Activated naive CD8-positive, alpha-beta T cell treated with anti-CD3 and anti-CD28 coated beads, Interleukin-2, amount 10 ng/mL, durations not matched to agents 7 days and 5 days (primary cell): ENCODE measurements around the gene MMD2. TPM values are rescaled to one million over a fixed set of nuclear protein-coding genes. Genes with fewer than 3 reads are reported as not detected.

Experiments
- ATAC-seq: fragments of 150-1000 bp; cut with Tn5 transposase; one replicate; pipeline ENCODE4 v1.10.0; 2021; ENCODE audit warnings: low read depth, moderate library complexity
- POLR2A ChIA-PET: fragments of 350-600 bp; sonication (Branson Sonifier 250); formaldehyde crosslinking; loops from one replicate; lab custom pipeline; 2021; ENCODE audit warnings: antibody characterized with exemption; lab: Charles Lee
- DNase-seq: peaks from one replicate; pipeline ENCODE4 v3.0.0; 2021
- H3K27ac Mint-ChIP-seq: one replicate; pipeline ENCODE4 v1.8.0; 2022; ENCODE audit warnings: mild to moderate bottlenecking, mixed read lengths
- H3K27me3 Mint-ChIP-seq: one replicate; pipeline ENCODE4 v1.8.0; 2022; ENCODE audit warnings: mild to moderate bottlenecking, moderate library complexity, mixed read lengths
- H3K36me3 Mint-ChIP-seq: one replicate; pipeline ENCODE4 v1.8.0; 2021; ENCODE audit warnings: mild to moderate bottlenecking, mixed read lengths
- H3K4me1 Mint-ChIP-seq: one replicate; pipeline ENCODE4 v1.8.0; 2021; ENCODE audit warnings: mixed read lengths
- H3K4me3 Mint-ChIP-seq: one replicate; pipeline ENCODE4 v1.8.0; 2022; ENCODE audit warnings: mild to moderate bottlenecking, moderate library complexity, mixed read lengths
- H3K9me3 Mint-ChIP-seq: one replicate; pipeline ENCODE4 v1.8.0; 2021; ENCODE audit warnings: mixed read lengths
- total RNA-seq, 2 experiments: library from RNA; stranded (reverse); gene quantifications; one replicate each; pipeline ENCODE4 v1.2.3, GENCODE V29; 2021

MMD2 gene
- total RNA-seq, 2 experiments from 2014 or later, result not detected

- Mint-ChIP-seq H3K4me3 (no peak overlapping the region), H3K27ac (no peak overlapping the region), H3K36me3 (no peaks in the 10 kb centered on the region), H3K27me3 (peaks cover 6% of the 10 kb centered on the region), H3K4me1 (no peaks in the 10 kb centered on the region), H3K9me3 (peaks cover 2% of the 10 kb centered on the region)
- POLR2A ChIA-PET, result no interaction called here
- ATAC-seq, result no peak
- no peak for DNase-seq
These were observed 14.0 kb downstream of the MMD2 start for GRCh38 chr7:4944939-4945338.

GRCh38 chr7:4943297-4943696 lies 15.7 kb downstream of the MMD2 start:
- peaks cover 6% of the 10 kb centered on the region for H3K27me3 Mint-ChIP-seq
- no peaks in the 10 kb centered on the region for H3K9me3 Mint-ChIP-seq
- H3K27ac Mint-ChIP-seq, result no peak overlapping the region
- H3K4me3 Mint-ChIP-seq, result no peak overlapping the region
- no peak for DNase-seq
- no peaks in the 10 kb centered on the region for H3K4me1 Mint-ChIP-seq
- POLR2A ChIA-PET, result no interaction called here
- no peak for ATAC-seq
- H3K36me3 Mint-ChIP-seq, result no peaks in the 10 kb centered on the region

- POLR2A ChIA-PET, result no interaction called here
- no peak for ATAC-seq
- Mint-ChIP-seq H3K4me3 (no peak overlapping the region), H3K9me3 (no peaks in the 10 kb centered on the region), H3K36me3 (no peaks in the 10 kb centered on the region), H3K27ac (no peak overlapping the region), H3K27me3 (peaks cover 4% of the 10 kb centered on the region), H3K4me1 (no peaks in the 10 kb centered on the region)
- DNase-seq, result no peak
These were observed 18.8 kb downstream of the MMD2 start for GRCh38 chr7:4939971-4940728.

- no peaks in the 10 kb centered on the region for H3K9me3 Mint-ChIP-seq
- POLR2A ChIA-PET, result no interaction called here
- H3K4me3 Mint-ChIP-seq, result no peak overlapping the region
- H3K4me1 Mint-ChIP-seq, result no peaks in the 10 kb centered on the region
- peaks cover 2% of the 10 kb centered on the region for H3K27me3 Mint-ChIP-seq
- no peak overlapping the region for H3K27ac Mint-ChIP-seq
- ATAC-seq, result no peak
- DNase-seq, result no peak
- no peaks in the 10 kb centered on the region for H3K36me3 Mint-ChIP-seq
These were observed 21.6 kb downstream of the MMD2 start for GRCh38 chr7:4937411-4937810.

GRCh38 chr7:4934419-4935025 lies 24.5 kb downstream of the MMD2 start:
- Mint-ChIP-seq H3K4me3 (no peak overlapping the region), H3K36me3 (no peaks in the 10 kb centered on the region), H3K27ac (no peak overlapping the region), H3K9me3 (no peaks in the 10 kb centered on the region), H3K27me3 (peaks cover 3% of the 10 kb centered on the region), H3K4me1 (no peaks in the 10 kb centered on the region)
- ATAC-seq (no peak), DNase-seq (no peak)
- POLR2A ChIA-PET, result no interaction called here

- H3K4me3 Mint-ChIP-seq, result no peak overlapping the region
- H3K4me1 Mint-ChIP-seq, result no peaks in the 10 kb centered on the region
- no peak overlapping the region for H3K27ac Mint-ChIP-seq
- H3K27me3 Mint-ChIP-seq, result peaks cover 1% of the 10 kb centered on the region
- H3K36me3 Mint-ChIP-seq, result no peaks in the 10 kb centered on the region
- DNase-seq, result no peak
- H3K9me3 Mint-ChIP-seq, result no peaks in the 10 kb centered on the region
- POLR2A ChIA-PET, result no interaction called here
- no peak for ATAC-seq
These were observed 27.0 kb downstream of the MMD2 start for GRCh38 chr7:4931943-4932342.

GRCh38 chr7:4929005-4929404 lies 30.0 kb downstream of the MMD2 start:
- Mint-ChIP-seq H3K9me3 (no peaks in the 10 kb centered on the region), H3K36me3 (no peaks in the 10 kb centered on the region), H3K4me3 (no peak overlapping the region), H3K27ac (no peak overlapping the region), H3K27me3 (peaks cover 3% of the 10 kb centered on the region), H3K4me1 (no peaks in the 10 kb centered on the region)
- POLR2A ChIA-PET, result no interaction called here
- ATAC-seq, result no peak
- DNase-seq, result no peak

- POLR2A ChIA-PET, result interaction anchor here (0.5 kb wide), 1 partner anchor 461 kb away, joined by 3 read pairs; no protein-coding TSS in a partner anchor
- Mint-ChIP-seq H3K4me3 (no peak overlapping the region), H3K4me1 (no peaks in the 10 kb centered on the region), H3K27ac (no peak overlapping the region), H3K9me3 (no peaks in the 10 kb centered on the region), H3K27me3 (peaks cover 3% of the 10 kb centered on the region), H3K36me3 (no peaks in the 10 kb centered on the region)
- ATAC-seq (no peak), DNase-seq (no peak)
These were observed 30.5 kb downstream of the MMD2 start for GRCh38 chr7:4928445-4928844.

- Mint-ChIP-seq H3K27me3 (no peaks in the 10 kb centered on the region), H3K27ac (no peak overlapping the region), H3K36me3 (no peaks in the 10 kb centered on the region), H3K4me1 (no peaks in the 10 kb centered on the region), H3K4me3 (no peak overlapping the region), H3K9me3 (peaks cover 3% of the 10 kb centered on the region)
- ATAC-seq (no peak), DNase-seq (no peak)
- POLR2A ChIA-PET, result no interaction called here
These were observed 38.8 kb downstream of the MMD2 start for GRCh38 chr7:4919969-4920766.

- Mint-ChIP-seq H3K27ac (no peak overlapping the region), H3K9me3 (peaks cover 3% of the 10 kb centered on the region), H3K4me3 (no peak overlapping the region), H3K36me3 (no peaks in the 10 kb centered on the region), H3K4me1 (no peaks in the 10 kb centered on the region), H3K27me3 (no peaks in the 10 kb centered on the region)
- DNase-seq, result no peak
- POLR2A ChIA-PET, result no interaction called here
- no peak for ATAC-seq
These were observed 42.9 kb downstream of the MMD2 start for GRCh38 chr7:4916113-4916512.

GRCh38 chr7:4911111-4911828 lies 47.7 kb downstream of the MMD2 start:
- DNase-seq, result no peak
- no peaks in the 10 kb centered on the region for H3K9me3 Mint-ChIP-seq
- no peak overlapping the region for H3K27ac Mint-ChIP-seq
- no peaks in the 10 kb centered on the region for H3K4me1 Mint-ChIP-seq
- POLR2A ChIA-PET, result no interaction called here
- no peak overlapping the region for H3K4me3 Mint-ChIP-seq
- no peaks in the 10 kb centered on the region for H3K36me3 Mint-ChIP-seq
- no peak for ATAC-seq
- no peaks in the 10 kb centered on the region for H3K27me3 Mint-ChIP-seq

GRCh38 chr7:4906682-4907081 lies 52.3 kb downstream of the MMD2 start:
- no peak for DNase-seq
- POLR2A ChIA-PET, result no interaction called here
- no peak for ATAC-seq
- H3K4me3 Mint-ChIP-seq, result no peak overlapping the region
- H3K4me1 Mint-ChIP-seq, result no peaks in the 10 kb centered on the region
- no peaks in the 10 kb centered on the region for H3K27me3 Mint-ChIP-seq
- H3K9me3 Mint-ChIP-seq, result no peaks in the 10 kb centered on the region
- no peak overlapping the region for H3K27ac Mint-ChIP-seq
- H3K36me3 Mint-ChIP-seq, result no peaks in the 10 kb centered on the region

GRCh38 chr7:4905171-4905570 lies 53.8 kb downstream of the MMD2 start:
- Mint-ChIP-seq H3K4me3 (no peak overlapping the region), H3K27ac (no peak overlapping the region), H3K9me3 (no peaks in the 10 kb centered on the region), H3K36me3 (no peaks in the 10 kb centered on the region), H3K4me1 (no peaks in the 10 kb centered on the region), H3K27me3 (no peaks in the 10 kb centered on the region)
- DNase-seq (no peak), ATAC-seq (no peak)
- POLR2A ChIA-PET, result no interaction called here
